22Rv1 (cell line): Measurements from ENCODE around the gene ADGRG2.

Experiments
- H3K27ac ChIP-seq: fragments of 450-650 bp; 2 replicates; pipeline ENCODE4 v1.5.1; 2017
- CTCF ChIP-seq: fragments of 450-650 bp; IDR thresholded peaks from 2 replicates; pipeline ENCODE4 v1.5.1; 2017; ENCODE audit warnings: mild to moderate bottlenecking
- ZFX ChIP-seq: fragments of 450-650 bp; IDR thresholded peaks from 2 replicates; pipeline ENCODE4 v1.6.1; 2017; ENCODE audit warnings: antibody characterized with exemption, borderline replicate concordance

ADGRG2 gene, protein sequence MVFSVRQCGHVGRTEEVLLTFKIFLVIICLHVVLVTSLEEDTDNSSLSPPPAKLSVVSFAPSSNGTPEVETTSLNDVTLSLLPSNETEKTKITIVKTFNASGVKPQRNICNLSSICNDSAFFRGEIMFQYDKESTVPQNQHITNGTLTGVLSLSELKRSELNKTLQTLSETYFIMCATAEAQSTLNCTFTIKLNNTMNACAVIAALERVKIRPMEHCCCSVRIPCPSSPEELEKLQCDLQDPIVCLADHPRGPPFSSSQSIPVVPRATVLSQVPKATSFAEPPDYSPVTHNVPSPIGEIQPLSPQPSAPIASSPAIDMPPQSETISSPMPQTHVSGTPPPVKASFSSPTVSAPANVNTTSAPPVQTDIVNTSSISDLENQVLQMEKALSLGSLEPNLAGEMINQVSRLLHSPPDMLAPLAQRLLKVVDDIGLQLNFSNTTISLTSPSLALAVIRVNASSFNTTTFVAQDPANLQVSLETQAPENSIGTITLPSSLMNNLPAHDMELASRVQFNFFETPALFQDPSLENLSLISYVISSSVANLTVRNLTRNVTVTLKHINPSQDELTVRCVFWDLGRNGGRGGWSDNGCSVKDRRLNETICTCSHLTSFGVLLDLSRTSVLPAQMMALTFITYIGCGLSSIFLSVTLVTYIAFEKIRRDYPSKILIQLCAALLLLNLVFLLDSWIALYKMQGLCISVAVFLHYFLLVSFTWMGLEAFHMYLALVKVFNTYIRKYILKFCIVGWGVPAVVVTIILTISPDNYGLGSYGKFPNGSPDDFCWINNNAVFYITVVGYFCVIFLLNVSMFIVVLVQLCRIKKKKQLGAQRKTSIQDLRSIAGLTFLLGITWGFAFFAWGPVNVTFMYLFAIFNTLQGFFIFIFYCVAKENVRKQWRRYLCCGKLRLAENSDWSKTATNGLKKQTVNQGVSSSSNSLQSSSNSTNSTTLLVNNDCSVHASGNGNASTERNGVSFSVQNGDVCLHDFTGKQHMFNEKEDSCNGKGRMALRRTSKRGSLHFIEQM

GRCh38 chrX:19121898-19122640, at the start of gene ADGRG2:
Gene ADGRG2 (minus strand): TSS chrX:19122468. CDS start chrX:19068834, 53,634 bp downstream.
- H3K27ac ChIP-seq: no peak within 1 kb of the TSS
- TF ChIP-seq ZFX: no peak
- TF ChIP-seq CTCF: no peak

- H3K27ac ChIP-seq: no peak overlapping the region
- TF ChIP-seq CTCF: no peak
These were observed 46.3 kb upstream of the ADGRG2 start for GRCh38 chrX:19168609-19169008.

DNA sequence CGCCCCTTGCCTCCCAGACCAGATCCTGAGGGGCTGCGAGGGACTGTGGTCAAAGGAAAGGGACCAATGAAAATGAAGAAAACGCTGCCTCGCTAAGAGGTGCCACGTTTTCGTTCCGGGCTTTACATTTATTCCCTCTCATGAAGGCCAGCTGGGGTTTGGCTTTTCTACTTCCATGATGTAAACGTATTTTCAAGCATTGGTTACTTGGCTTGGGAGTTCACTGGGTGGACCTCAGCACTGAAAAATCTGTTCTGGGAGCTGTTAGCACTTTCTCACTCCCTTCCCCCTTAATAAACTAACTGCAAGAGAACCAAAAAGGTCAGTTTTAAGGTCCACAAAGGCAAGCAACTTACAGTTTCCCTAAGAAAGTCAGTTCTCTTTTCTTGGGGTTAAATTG, 40.6 kb upstream of the ADGRG2 start:
- TF ChIP-seq ZFX (no peak), CTCF (no peak)
- H3K27ac ChIP-seq: no peak overlapping the region

DNA sequence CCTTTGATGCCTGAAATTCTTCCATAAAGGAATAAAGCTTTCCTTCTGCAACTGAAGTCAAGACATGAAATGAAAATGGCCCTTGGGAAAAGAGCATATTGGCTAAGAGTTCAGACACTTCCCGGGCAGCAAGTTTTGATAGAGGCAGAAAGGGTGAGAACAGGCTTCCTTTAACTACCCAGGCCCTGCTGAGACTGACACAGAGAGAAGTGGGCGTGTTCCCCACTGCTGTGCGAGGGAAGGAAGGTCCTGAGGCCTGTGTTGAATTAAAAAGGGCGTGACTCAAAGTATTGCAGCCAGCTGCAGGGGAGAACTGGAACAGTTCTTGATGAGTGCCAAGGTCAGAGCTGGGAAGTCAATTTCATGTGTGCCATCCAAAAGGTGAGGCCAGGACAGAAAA, 33.9 kb upstream of the ADGRG2 start:
- no peak for TF ChIP-seq CTCF

GRCh38 chrX:19152762-19153161, 30.5 kb upstream of the ADGRG2 start:
- no peak for TF ChIP-seq ZFX
- H3K27ac ChIP-seq: no peak overlapping the region

More for the DNA sequence above, 33.9 kb upstream of the ADGRG2 start:
- H3K27ac ChIP-seq: no peak overlapping the region

DNA sequence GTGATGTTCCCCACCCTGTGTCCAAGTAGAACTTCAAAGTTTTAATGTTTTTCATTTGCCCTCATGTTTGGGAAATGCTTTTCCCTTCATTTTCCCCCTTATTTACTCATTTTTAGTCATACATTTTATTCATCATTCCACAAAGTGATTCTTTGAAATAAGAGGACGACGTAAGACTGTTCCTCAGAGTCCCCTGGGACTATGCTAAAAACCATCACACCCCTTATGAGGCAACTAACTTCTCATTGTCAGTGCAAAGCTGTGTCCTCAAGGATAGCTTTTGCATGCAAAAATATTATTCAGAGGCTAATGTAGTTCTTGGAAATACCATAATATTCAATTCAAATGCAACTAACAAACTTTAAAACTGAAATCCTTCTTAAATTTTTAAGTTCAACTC, 14.8 kb upstream of the ADGRG2 start:
- H3K27ac ChIP-seq: no peak overlapping the region
- no peak for TF ChIP-seq ZFX

GRCh38 chrX:19133784-19134183, 11.5 kb upstream of the ADGRG2 start:
- TF ChIP-seq ZFX (no peak), CTCF (no peak)
- no peak overlapping the region for H3K27ac ChIP-seq
